Neuron (in vitro differentiated cells): ENCODE measurements around the gene ALDOA.

Source experiments
- H2AFZ ChIP-seq: one replicate; pipeline ENCODE4 v1.6.1; 2013; ENCODE audit warnings: low read depth, mild to moderate bottlenecking, inconsistent platforms, low read length, moderate library complexity
- H3K27me3 ChIP-seq: one replicate; pipeline ENCODE4 v1.6.1; 2013; ENCODE audit warnings: low read length; ENCODE audit not compliant: insufficient read depth
- H3K36me3 ChIP-seq: one replicate; pipeline ENCODE4 v1.6.1; 2013; ENCODE audit warnings: low read length; ENCODE audit not compliant: insufficient read depth
- H3K4me1 ChIP-seq: one replicate; pipeline ENCODE4 v1.6.1; 2013; ENCODE audit warnings: low read length; ENCODE audit not compliant: insufficient read depth
- H3K4me3 ChIP-seq: 2 replicates; pipeline ENCODE4 v1.5.1; 2013; ENCODE audit warnings: mild to moderate bottlenecking, low read length, moderate library complexity
- H3K9me3 ChIP-seq: one replicate; pipeline ENCODE4 v1.6.1; 2013; ENCODE audit warnings: low read length

Gene ALDOA

DNA sequence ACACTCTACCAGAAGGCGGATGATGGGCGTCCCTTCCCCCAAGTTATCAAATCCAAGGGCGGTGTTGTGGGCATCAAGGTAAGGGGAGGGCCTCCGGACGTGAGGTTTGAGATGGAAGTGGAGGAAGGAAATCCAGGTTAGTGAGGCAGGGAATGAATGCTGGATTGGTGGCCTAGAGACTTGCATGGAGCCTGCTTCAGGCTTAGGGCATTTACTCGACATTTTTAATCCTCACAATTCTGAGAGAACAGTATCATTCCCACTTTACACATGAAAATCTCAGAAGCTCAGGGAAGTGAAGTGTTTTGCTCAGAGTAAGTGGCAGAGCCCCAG is 2.0 kb downstream of the ALDOA start:
- Histone ChIP-seq H3K4me1 (peaks cover 24% of the 10 kb centered on the region), H3K27me3 (no peaks in the 10 kb centered on the region), H3K4me3 (no peak overlapping the region), H2AFZ (no peak overlapping the region), H3K36me3 (peaks cover 45% of the 10 kb centered on the region), H3K9me3 (no peaks in the 10 kb centered on the region)

- peaks cover 24% of the 10 kb centered on the region for H3K4me1 ChIP-seq
- H2AFZ ChIP-seq, result no peak overlapping the region
- no peak overlapping the region for H3K4me3 ChIP-seq
- peaks cover 45% of the 10 kb centered on the region for H3K36me3 ChIP-seq
- no peaks in the 10 kb centered on the region for H3K9me3 ChIP-seq
- no peaks in the 10 kb centered on the region for H3K27me3 ChIP-seq
These were observed 2.8 kb downstream of the ALDOA start for GRCh38 chr16:30068333-30068732.

DNA sequence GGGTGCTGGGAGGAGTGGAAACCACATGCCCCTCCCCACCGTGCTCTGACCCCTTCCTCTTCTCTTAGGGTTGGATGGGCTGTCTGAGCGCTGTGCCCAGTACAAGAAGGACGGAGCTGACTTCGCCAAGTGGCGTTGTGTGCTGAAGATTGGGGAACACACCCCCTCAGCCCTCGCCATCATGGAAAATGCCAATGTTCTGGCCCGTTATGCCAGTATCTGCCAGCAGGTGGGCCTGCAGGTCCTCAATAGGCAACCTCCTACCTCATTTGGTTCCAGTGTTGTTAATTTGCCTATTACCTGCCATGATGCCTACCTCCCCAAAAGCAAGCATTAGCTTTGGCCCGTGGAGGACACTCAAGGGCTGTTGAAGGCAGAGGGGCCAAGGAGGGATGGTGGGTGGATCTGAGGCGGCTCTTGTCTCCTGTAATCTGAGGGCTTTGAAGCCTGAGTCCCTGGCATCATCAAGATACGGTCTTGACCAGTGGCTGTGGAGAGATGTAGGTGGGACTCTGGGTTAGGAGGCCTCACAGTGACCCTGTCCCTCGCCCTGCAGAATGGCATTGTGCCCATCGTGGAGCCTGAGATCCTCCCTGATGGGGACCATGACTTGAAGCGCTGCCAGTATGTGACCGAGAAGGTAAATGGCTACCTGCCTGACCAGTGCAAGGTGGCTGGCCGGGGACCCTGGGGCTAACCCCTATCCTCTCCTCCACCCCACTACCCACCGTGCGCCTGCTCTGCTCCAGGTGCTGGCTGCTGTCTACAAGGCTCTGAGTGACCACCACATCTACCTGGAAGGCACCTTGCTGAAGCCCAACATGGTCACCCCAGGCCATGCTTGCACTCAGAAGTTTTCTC is 3.4 kb downstream of the ALDOA start:
- no peaks in the 10 kb centered on the region for H3K27me3 ChIP-seq
- H2AFZ ChIP-seq, result no peak overlapping the region
- H3K36me3 ChIP-seq, result peaks cover 45% of the 10 kb centered on the region
- no peak overlapping the region for H3K4me3 ChIP-seq
- no peaks in the 10 kb centered on the region for H3K9me3 ChIP-seq
- peaks cover 18% of the 10 kb centered on the region for H3K4me1 ChIP-seq

DNA sequence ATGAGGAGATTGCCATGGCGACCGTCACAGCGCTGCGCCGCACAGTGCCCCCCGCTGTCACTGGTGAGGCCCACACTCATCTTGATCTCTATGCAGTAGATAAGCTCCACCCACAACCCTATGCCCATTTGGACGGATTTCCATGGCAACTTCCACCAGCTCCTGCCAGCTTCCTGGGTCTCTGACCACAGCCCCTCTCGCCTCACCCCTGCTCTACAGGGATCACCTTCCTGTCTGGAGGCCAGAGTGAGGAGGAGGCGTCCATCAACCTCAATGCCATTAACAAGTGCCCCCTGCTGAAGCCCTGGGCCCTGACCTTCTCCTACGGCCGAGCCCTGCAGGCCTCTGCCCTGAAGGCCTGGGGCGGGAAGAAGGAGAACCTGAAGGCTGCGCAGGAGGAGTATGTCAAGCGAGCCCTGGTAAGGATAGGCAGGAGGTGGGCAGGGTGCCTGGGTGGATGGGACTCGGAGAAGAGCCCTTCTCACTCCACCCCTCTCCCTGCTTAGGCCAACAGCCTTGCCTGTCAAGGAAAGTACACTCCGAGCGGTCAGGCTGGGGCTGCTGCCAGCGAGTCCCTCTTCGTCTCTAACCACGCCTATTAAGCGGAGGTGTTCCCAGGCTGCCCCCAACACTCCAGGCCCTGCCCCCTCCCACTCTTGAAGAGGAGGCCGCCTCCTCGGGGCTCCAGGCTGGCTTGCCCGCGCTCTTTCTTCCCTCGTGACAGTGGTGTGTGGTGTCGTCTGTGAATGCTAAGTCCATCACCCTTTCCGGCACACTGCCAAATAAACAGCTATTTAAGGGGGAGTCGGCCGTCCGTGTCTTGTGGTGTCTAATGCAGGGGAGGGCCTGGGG is 4.3 kb downstream of the ALDOA start:
- Histone ChIP-seq H3K36me3 (peaks cover 45% of the 10 kb centered on the region), H3K9me3 (no peaks in the 10 kb centered on the region), H3K27me3 (no peaks in the 10 kb centered on the region), H2AFZ (no peak overlapping the region), H3K4me3 (no peak overlapping the region), H3K4me1 (peaks cover 11% of the 10 kb centered on the region)

DNA sequence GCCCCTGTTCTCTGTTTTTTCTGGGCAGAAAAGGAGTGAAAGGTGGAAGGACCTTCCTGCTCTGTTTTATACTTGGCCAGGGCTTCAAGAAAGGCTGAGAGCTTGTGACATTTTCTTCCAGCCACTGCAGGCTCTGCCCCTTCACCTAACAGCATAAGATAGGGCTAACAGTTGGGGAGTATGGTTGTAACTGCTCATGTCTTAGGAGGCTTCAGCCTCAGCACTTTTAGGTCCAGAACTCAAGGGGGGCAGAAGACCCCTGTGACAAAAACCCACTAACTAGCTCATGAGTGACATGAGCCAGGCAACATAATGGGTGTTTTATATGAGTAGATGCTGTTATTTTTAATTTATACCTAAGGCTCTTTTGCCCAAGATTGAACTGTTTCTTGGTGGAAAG is 4.9 kb downstream of the ALDOA start:
- Histone ChIP-seq H3K4me1 (peaks cover 13% of the 10 kb centered on the region), H3K27me3 (no peaks in the 10 kb centered on the region), H3K9me3 (no peaks in the 10 kb centered on the region), H3K4me3 (no peak overlapping the region), H2AFZ (no peak overlapping the region), H3K36me3 (peaks cover 45% of the 10 kb centered on the region)

- H3K27me3 ChIP-seq, result no peaks in the 10 kb centered on the region
- no peaks in the 10 kb centered on the region for H3K9me3 ChIP-seq
- peak within 1 kb of the TSS; percentile 71 for H2AFZ ChIP-seq
- H3K36me3 ChIP-seq, result peaks cover 38% of the 10 kb centered on the region
- peak within 1 kb of the TSS; percentile 84 for H3K4me3 ChIP-seq
- peaks cover 17% of the 10 kb centered on the region for H3K4me1 ChIP-seq
These were observed 10.1 kb downstream of the ALDOA start, which contains the start of gene PPP4C for GRCh38 chr16:30075503-30076275. Gene PPP4C (plus strand): TSS chr16:30075994. CDS start chr16:30076378, 384 bp downstream.

DNA sequence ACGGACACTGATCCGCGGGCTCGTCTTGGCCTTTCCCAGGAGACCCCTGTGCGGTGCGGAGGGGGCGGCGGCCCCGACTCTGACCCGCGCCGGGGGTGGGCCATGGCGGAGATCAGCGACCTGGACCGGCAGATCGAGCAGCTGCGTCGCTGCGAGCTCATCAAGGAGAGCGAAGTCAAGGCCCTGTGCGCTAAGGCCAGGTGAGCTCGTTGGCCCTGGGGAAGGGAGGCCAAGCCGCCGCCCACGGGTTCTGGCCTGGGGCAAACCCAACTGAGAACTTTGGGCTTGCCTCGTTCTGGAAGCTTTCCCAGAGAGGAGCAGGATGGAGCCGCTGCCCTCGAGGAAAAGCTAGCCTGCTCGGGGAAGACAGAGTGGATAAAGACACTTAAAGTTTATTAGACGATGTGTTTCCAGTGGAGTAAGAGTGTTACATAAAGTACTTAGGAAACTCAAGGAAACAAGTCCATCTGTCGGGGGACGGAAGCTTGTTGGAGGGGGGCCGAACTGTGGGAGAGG is 10.8 kb downstream of the ALDOA start:
- no peaks in the 10 kb centered on the region for H3K9me3 ChIP-seq
- peaks cover 17% of the 10 kb centered on the region for H3K4me1 ChIP-seq
- H3K36me3 ChIP-seq, result peaks cover 44% of the 10 kb centered on the region
- H3K27me3 ChIP-seq, result no peaks in the 10 kb centered on the region
- H2AFZ ChIP-seq, result peak overlapping the region; percentile 71
- H3K4me3 ChIP-seq, result peak overlapping the region; percentile 84

GRCh38 chr16:30077656-30078055 is 12.1 kb downstream of the ALDOA start:
- no peaks in the 10 kb centered on the region for H3K27me3 ChIP-seq
- no peaks in the 10 kb centered on the region for H3K9me3 ChIP-seq
- H2AFZ ChIP-seq, result no peak overlapping the region
- H3K4me1 ChIP-seq, result peaks cover 17% of the 10 kb centered on the region
- H3K36me3 ChIP-seq, result peaks cover 44% of the 10 kb centered on the region
- H3K4me3 ChIP-seq, result peak overlapping the region; percentile 84

- Histone ChIP-seq H3K4me1 (peaks cover 17% of the 10 kb centered on the region), H3K4me3 (no peak overlapping the region), H3K9me3 (no peaks in the 10 kb centered on the region), H2AFZ (no peak overlapping the region), H3K36me3 (peaks cover 55% of the 10 kb centered on the region), H3K27me3 (no peaks in the 10 kb centered on the region)
These were observed 13.2 kb downstream of the ALDOA start for GRCh38 chr16:30078744-30079143.

DNA sequence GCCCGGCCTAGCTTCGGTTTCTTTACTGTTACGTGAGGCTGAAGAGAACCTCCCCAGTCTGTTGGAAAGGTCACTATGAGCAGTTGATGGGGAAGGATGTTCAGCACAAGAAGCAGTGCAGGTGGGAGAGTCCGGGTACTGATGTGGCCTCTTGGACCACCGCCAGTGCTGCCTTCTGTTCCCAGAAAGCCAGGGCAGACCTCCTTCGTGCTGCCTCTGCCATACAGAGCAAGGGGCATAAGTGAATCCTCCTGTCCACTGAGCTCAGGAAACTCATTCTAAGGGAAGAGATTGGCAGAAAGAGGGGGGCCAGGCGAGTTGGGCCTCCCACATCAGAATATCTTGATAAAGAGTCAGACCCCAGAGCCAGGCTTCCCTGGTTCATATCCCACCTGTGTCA is 13.9 kb downstream of the ALDOA start:
- Histone ChIP-seq H3K4me1 (peaks cover 17% of the 10 kb centered on the region), H3K27me3 (no peaks in the 10 kb centered on the region), H3K36me3 (peaks cover 62% of the 10 kb centered on the region), H3K9me3 (no peaks in the 10 kb centered on the region), H3K4me3 (no peak overlapping the region), H2AFZ (no peak overlapping the region)

DNA sequence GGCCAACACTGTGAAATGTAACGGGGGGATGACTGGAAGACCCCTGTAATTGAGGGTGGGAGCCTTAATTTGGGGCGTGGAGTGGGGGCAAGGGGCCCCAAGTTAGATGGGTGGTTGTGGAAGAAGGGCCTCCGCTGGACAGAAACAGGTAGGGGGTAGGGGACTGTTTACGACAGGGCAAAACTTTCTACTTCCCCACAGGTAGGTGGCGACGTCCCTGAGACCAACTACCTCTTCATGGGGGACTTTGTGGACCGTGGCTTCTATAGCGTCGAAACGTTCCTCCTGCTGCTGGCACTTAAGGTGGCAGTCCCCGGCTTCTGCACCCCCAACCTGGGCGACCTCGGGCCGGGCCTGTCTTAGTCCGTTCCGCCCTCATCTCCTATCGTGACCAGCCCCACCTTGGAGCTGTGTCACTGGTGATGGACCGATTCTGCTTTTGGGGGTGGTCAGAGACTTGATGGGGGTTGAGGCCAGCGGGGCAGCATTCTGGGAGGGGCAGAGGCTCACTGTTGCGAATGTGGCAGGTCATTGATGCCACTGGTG is 17.1 kb downstream of the ALDOA start:
- Histone ChIP-seq H3K4me1 (peaks cover 1% of the 10 kb centered on the region), H3K9me3 (no peaks in the 10 kb centered on the region), H3K4me3 (no peak overlapping the region), H2AFZ (no peak overlapping the region), H3K36me3 (peaks cover 74% of the 10 kb centered on the region), H3K27me3 (no peaks in the 10 kb centered on the region)

GRCh38 chr16:30083216-30084055 is 17.9 kb downstream of the ALDOA start:
- H2AFZ ChIP-seq, result no peak overlapping the region
- H3K36me3 ChIP-seq, result peaks cover 66% of the 10 kb centered on the region
- H3K4me1 ChIP-seq, result no peaks in the 10 kb centered on the region
- H3K4me3 ChIP-seq, result no peak overlapping the region
- no peaks in the 10 kb centered on the region for H3K27me3 ChIP-seq
- H3K9me3 ChIP-seq, result no peaks in the 10 kb centered on the region
